ENCODE data around the gene GRIN2C.

The GRIN2C gene

DNA sequence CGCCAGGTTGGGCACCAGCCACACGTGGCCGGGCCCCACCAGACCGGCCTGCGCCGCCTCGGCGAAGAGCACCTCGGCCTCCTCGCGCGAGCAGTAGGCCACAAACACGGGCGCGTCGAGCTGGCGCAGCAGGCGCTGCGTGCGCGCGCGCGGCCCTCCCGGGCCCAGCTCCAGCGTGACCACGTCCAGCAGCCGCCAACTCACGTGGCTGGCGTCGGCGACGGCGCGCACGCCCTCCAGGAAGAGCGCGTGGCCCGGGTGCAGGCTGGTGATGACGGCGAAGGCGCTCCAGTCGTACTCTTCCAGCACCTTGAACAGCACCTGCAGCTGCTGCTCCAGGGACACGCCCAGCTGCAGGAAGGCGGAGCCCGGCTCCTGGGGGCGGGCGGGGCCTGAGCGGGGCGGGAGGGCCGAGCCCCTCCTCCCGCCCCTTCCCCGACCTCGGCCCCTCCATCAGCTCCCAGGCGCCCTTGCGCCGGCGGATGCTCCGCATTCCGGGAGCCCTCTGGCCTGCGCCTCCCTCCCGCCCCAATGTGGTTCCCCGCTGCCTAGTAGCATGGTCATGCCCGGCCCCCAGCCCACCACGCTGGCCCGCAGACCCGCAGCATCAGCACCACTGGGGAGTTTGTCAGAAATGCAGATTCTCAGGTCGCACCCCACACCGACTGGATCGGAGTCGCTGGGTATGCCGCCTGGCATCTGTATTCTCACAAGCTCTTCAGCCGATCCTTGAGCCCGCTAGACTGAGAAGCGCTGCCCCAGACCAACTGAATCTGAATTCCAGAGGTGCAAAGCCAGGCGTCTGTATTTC is 7.2 kb downstream of the GRIN2C start:
- H3K4me1 ChIP-seq (ENCODE audit: control insufficient read depth, insufficient read depth, low read length): no peaks in the 10 kb centered on the region
- peaks cover 64% of the 10 kb centered on the region for H3K27me3 ChIP-seq (replicated peaks; ENCODE audit: control insufficient read depth, insufficient read depth, low read length)
- H3K4me3 ChIP-seq (ENCODE audit: low read length): no peak overlapping the region
- peak; percentile 32 for DNase-seq (ENCODE audit: low read depth)
- no peak overlapping the region for H3K9ac ChIP-seq (ENCODE audit: low read length)
- H3K9me3 ChIP-seq (ENCODE audit: control insufficient read depth, low read length): no peaks in the 10 kb centered on the region
- H3K36me3 ChIP-seq (ENCODE audit: control insufficient read depth, insufficient read depth, low read length, severe bottlenecking): no peaks in the 10 kb centered on the region

DNA sequence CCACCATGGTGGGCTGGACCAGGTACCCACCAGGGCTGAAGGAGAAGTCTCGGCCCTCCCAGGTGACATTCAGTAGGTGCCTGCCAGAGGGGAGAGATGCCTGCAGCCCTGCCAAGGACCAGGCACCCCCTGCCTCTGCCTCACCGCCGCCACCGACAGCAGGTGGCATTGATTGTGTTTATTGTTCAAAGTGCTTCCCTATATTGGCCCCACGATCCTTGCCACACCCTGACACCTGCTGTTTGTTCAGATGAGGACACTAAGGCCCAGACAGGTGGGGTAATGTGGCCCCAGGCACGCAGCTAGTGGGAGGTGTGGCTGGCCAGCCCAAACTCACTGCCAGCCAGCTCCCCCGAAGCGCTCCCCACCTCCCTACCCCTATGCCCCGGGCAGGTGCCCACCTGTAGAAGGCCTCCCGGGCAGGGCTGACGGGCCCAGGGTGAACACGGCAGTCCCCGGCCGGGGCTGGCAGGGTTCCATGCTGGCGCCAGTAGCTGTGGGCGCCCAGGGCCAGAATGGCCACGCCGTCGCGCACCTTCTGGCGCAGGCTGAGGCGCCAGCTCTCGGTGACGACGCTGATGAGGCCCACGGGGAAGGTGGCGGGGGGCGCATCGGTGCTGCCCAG is 8.0 kb downstream of the GRIN2C start:
- no peak overlapping the region for H3K9ac ChIP-seq (ENCODE audit: low read length)
- no peaks in the 10 kb centered on the region for H3K4me1 ChIP-seq (ENCODE audit: control insufficient read depth, insufficient read depth, low read length)
- no peak overlapping the region for H3K4me3 ChIP-seq (ENCODE audit: low read length)
- H3K36me3 ChIP-seq (ENCODE audit: control insufficient read depth, insufficient read depth, low read length, severe bottlenecking): no peaks in the 10 kb centered on the region
- DNase-seq (ENCODE audit: low read depth): no peak
- no peaks in the 10 kb centered on the region for H3K9me3 ChIP-seq (ENCODE audit: control insufficient read depth, low read length)
- H3K27me3 ChIP-seq (replicated peaks; ENCODE audit: control insufficient read depth, insufficient read depth, low read length): peaks cover 57% of the 10 kb centered on the region

DNA sequence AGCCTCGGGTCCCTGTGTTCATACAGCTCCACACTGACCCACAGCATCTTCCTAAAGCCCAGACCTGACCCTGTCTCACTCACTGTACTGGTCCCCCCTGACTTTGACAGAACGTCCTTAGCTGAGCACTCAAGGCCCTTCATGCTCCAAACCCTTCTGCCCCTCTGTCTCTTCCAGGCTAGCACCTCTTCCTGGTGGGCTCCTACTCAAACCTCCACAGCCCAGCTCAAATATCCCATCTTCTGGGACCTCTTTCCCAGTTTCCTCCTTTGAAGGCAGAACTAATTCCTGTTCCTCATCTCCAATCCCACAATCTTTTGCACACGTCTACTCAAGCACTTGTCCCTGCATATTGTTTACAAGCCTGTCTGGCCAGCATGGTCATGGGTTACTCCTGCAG is 8.8 kb downstream of the GRIN2C start:
- H3K4me1 ChIP-seq (ENCODE audit: control insufficient read depth, insufficient read depth, low read length): no peaks in the 10 kb centered on the region
- no peaks in the 10 kb centered on the region for H3K9me3 ChIP-seq (ENCODE audit: control insufficient read depth, low read length)
- no peak overlapping the region for H3K9ac ChIP-seq (ENCODE audit: low read length)
- H3K27me3 ChIP-seq (replicated peaks; ENCODE audit: control insufficient read depth, insufficient read depth, low read length): peaks cover 59% of the 10 kb centered on the region
- H3K36me3 ChIP-seq (ENCODE audit: control insufficient read depth, insufficient read depth, low read length, severe bottlenecking): no peaks in the 10 kb centered on the region
- H3K4me3 ChIP-seq (ENCODE audit: low read length): no peak overlapping the region
- no peak for DNase-seq (ENCODE audit: low read depth)

DNA sequence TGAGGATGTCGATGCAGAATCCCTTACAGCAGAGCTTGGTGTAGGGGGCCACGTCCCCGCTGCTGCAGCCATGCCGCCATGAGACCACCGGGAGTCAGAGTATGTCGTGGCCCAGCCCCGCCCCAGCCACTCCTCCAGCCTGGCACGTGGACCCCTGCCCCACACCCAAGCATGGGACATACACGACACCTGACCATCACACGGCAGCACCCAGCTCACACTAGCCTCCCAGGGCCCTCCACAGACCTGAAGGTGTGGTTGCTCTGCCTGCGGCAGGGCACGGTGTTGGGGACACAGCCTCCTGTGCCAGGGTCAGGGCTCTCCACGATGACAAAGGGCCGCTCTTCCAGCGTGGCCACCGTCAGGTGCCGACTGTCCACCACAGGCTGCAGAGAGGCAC is 9.4 kb downstream of the GRIN2C start:
- Histone ChIP-seq H3K27me3 (replicated peaks; ENCODE audit: control insufficient read depth, insufficient read depth, low read length) (peaks cover 55% of the 10 kb centered on the region), H3K4me1 (ENCODE audit: control insufficient read depth, insufficient read depth, low read length) (no peaks in the 10 kb centered on the region)

DNA sequence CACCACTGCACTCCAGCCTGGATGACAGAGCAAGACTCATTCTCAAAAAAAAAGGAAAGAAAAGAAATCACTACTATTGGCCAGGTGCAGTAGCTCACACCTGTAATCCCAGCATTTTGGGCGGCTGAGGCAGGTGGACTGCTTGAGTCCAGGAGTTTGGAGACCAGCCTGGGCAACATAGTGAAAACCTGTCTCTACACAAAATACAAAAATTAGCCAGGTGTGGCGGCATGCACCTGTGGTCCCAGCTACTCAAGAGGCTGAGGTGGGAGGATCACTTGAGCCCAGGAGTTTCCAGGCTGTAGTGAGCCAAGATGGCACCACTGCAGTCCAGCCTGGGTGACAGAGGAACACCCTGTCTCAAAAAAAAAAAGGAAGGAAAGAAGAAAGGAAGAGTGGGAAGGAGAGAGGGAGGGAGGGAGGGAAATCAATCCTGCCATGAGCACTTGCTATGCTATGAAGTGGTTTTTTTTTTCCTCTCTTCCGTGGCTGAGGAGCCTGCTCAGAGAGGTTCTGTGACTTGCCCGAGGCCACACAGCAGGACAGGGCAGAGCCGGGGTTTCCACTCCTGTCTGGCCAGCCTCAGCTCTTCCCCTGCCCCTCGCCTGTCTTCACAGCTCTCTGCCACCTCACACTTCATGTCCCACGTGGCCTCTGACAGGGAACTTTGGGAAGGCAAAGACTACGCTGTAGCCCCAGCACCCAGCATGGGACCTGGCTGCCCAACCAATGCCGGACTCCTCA is 10.9 kb downstream of the GRIN2C start:
- no peak overlapping the region for H3K9ac ChIP-seq (ENCODE audit: low read length)
- no peaks in the 10 kb centered on the region for H3K4me1 ChIP-seq (ENCODE audit: control insufficient read depth, insufficient read depth, low read length)
- H3K9me3 ChIP-seq (ENCODE audit: control insufficient read depth, low read length): no peaks in the 10 kb centered on the region
- H3K36me3 ChIP-seq (ENCODE audit: control insufficient read depth, insufficient read depth, low read length, severe bottlenecking): no peaks in the 10 kb centered on the region
- H3K4me3 ChIP-seq (ENCODE audit: low read length): no peak overlapping the region
- DNase-seq (ENCODE audit: low read depth): no peak
- H3K27me3 ChIP-seq (replicated peaks; ENCODE audit: control insufficient read depth, insufficient read depth, low read length): peaks cover 41% of the 10 kb centered on the region

More for the DNA sequence above, 9.4 kb downstream of the GRIN2C start:
- H3K9ac ChIP-seq (ENCODE audit: low read length): no peak overlapping the region
- H3K36me3 ChIP-seq (ENCODE audit: control insufficient read depth, insufficient read depth, low read length, severe bottlenecking): no peaks in the 10 kb centered on the region
- DNase-seq (ENCODE audit: low read depth): no peak
- H3K9me3 ChIP-seq (ENCODE audit: control insufficient read depth, low read length): no peaks in the 10 kb centered on the region
- H3K4me3 ChIP-seq (ENCODE audit: low read length): no peak overlapping the region

DNA sequence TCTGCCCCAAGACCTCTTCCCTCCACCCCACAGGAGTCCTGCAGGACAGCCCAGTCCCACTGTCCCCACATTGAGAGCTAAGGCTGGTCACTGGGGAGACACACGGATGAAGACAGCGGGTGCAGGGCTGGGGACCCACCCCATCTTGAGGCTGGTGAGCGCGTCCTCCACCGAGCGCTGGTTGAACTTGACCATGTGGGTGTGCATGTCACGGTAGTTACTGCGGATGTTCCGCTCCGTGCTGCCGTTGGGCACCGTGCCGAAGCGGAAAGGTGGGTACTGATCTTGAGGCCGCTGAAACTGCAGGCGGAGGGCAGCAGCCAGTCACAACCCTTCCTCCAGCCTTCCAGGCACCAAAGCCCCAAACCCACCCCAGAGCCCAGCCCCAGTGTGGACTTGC is 13.1 kb downstream of the GRIN2C start:
- no peak overlapping the region for H3K9ac ChIP-seq (ENCODE audit: low read length)
- no peaks in the 10 kb centered on the region for H3K9me3 ChIP-seq (ENCODE audit: control insufficient read depth, low read length)
- no peak for DNase-seq (ENCODE audit: low read depth)
- H3K4me3 ChIP-seq (ENCODE audit: low read length): no peak overlapping the region
- peaks cover 23% of the 10 kb centered on the region for H3K27me3 ChIP-seq (replicated peaks; ENCODE audit: control insufficient read depth, insufficient read depth, low read length)
- peaks cover 7% of the 10 kb centered on the region for H3K4me1 ChIP-seq (ENCODE audit: control insufficient read depth, insufficient read depth, low read length)
- H3K36me3 ChIP-seq (ENCODE audit: control insufficient read depth, insufficient read depth, low read length, severe bottlenecking): no peaks in the 10 kb centered on the region

DNA sequence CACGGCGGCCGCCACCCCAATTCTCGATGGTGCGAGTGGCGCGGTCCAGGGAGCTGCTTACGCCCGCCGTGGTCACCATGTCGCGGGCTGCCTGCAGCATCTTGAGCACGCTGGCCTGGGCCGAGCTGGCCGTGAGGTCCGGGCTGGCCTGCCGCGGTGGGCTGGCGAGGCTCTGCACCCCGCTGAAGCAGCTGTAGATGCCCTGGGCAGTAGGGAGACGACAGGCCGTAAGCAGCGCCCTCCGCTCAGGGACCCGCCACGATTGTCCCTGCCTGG is 16.4 kb downstream of the GRIN2C start:
- Histone ChIP-seq H3K4me1 (ENCODE audit: control insufficient read depth, insufficient read depth, low read length) (peaks cover 16% of the 10 kb centered on the region), H3K4me3 (ENCODE audit: low read length) (no peak overlapping the region), H3K9ac (ENCODE audit: low read length) (no peak overlapping the region), H3K27me3 (replicated peaks; ENCODE audit: control insufficient read depth, insufficient read depth, low read length) (peaks cover 4% of the 10 kb centered on the region), H3K9me3 (ENCODE audit: control insufficient read depth, low read length) (no peaks in the 10 kb centered on the region), H3K36me3 (ENCODE audit: control insufficient read depth, insufficient read depth, low read length, severe bottlenecking) (no peaks in the 10 kb centered on the region)
- DNase-seq (ENCODE audit: low read depth): no peak

DNA sequence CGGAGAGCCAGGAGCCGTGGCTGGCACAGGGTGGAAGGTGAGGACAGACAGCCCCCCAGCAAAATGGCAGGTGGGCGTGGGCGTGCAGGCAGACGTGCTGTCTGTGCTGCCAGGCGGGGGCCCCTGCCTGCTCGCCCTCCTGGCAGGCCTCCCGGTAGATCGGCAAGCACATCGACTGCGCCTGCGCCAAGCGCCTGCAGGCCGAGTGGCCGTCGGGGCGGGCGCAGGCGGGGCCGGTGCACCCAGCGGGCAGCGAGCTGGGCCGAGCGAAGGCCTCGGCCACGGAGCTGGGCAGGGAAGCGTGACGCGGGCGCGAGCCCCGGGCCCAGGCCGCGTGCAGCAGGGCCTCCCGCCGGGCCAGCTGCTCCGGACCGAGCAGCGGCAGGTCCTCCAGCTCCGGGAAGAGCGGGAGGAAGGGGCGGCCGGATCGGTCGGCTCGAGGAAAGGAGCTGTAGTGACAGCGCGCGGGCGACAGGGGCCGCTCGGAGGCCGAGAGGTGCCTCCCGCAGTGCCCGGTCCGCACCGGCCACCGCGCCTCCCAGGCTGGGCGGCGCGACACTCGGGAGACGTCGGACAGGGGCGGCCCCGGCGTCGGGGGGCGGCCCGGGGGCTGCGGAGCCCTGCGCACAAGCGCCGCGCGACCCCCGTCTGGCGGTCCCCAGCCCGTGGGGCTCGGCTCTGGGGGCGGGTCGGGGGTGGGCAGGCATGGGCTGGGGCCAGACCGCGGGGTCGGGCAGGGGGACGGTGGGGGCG is 16.9 kb downstream of the GRIN2C start:
- peaks cover 4% of the 10 kb centered on the region for H3K27me3 ChIP-seq (replicated peaks; ENCODE audit: control insufficient read depth, insufficient read depth, low read length)
- no peaks in the 10 kb centered on the region for H3K36me3 ChIP-seq (ENCODE audit: control insufficient read depth, insufficient read depth, low read length, severe bottlenecking)
- peak; percentile 76 for DNase-seq (ENCODE audit: low read depth)
- peak overlapping the region; percentile 72 for H3K9ac ChIP-seq (ENCODE audit: low read length)
- peaks cover 16% of the 10 kb centered on the region for H3K4me1 ChIP-seq (ENCODE audit: control insufficient read depth, insufficient read depth, low read length)
- H3K9me3 ChIP-seq (ENCODE audit: control insufficient read depth, low read length): no peaks in the 10 kb centered on the region
- H3K4me3 ChIP-seq (ENCODE audit: low read length): peak overlapping the region; percentile 66

DNA sequence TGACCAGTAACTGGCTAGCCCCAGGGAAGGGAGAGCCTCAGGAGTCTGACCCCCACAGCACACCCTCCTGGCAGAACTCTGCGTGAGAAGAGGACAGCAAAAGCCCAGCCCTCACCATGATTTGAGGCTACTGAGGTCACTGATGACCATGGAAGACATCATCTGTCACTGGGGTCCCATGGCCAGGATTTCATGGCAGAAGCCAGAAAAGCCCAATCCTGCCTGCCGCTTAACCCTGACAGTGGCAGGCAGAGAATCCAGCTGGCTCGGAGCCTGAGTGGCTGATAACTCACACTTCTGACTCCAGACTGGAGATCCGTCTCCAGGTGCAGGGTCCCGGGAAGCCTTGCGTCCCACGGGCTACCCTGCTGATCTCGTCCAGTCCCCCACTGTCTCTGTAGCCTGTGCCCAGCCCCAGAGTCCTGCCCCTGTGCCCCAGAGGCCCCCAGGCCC is 17.5 kb downstream of the GRIN2C start:
- H3K4me3 ChIP-seq (ENCODE audit: low read length): peak overlapping the region; percentile 66
- no peaks in the 10 kb centered on the region for H3K9me3 ChIP-seq (ENCODE audit: control insufficient read depth, low read length)
- DNase-seq (ENCODE audit: low read depth): no peak
- H3K36me3 ChIP-seq (ENCODE audit: control insufficient read depth, insufficient read depth, low read length, severe bottlenecking): peaks cover 3% of the 10 kb centered on the region
- H3K27me3 ChIP-seq (replicated peaks; ENCODE audit: control insufficient read depth, insufficient read depth, low read length): peaks cover 4% of the 10 kb centered on the region
- H3K9ac ChIP-seq (ENCODE audit: low read length): peak overlapping the region; percentile 72
- H3K4me1 ChIP-seq (ENCODE audit: control insufficient read depth, insufficient read depth, low read length): peaks cover 16% of the 10 kb centered on the region

DNA sequence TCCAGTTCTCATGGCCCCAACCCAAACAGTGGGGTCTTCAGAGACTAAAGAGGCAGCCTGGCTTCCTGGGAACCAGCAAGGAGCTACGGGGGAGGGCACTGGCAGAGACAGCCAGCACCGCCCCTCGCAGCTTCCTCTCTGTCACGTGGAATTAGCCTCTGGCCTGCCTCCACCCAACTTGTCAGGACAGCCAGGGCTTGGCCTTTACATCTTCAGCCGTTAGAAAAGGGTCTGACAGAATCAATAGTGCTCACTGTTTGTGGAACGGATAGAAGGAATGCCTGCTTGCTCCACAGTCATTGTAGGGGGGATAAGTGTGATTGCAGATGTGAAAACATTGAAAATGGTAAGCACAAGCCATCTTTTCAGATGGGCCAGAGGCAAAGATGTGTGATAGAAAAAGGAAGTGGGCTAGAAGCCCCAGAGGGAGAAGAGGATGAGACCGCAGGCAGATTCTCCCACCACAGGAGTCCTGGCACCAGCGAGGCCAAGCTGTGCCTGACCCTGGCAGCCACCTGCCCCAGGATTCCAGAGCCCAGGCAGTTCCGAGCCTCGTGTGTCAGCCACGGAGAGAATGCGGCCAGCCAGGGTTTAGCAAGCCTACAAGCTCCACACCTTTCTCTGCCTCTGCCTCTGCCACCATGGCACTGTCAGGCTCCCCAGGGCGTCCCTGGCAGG is 18.6 kb downstream of the GRIN2C start:
- no peaks in the 10 kb centered on the region for H3K9me3 ChIP-seq (ENCODE audit: control insufficient read depth, low read length)
- H3K4me3 ChIP-seq (ENCODE audit: low read length): no peak overlapping the region
- peak; percentile 24 for DNase-seq (ENCODE audit: low read depth)
- peak overlapping the region; percentile 44 for H3K9ac ChIP-seq (ENCODE audit: low read length)
- peaks cover 16% of the 10 kb centered on the region for H3K4me1 ChIP-seq (ENCODE audit: control insufficient read depth, insufficient read depth, low read length)
- H3K36me3 ChIP-seq (ENCODE audit: control insufficient read depth, insufficient read depth, low read length, severe bottlenecking): peaks cover 12% of the 10 kb centered on the region
- peaks cover 3% of the 10 kb centered on the region for H3K27me3 ChIP-seq (replicated peaks; ENCODE audit: control insufficient read depth, insufficient read depth, low read length)
